ENCODE data around the gene GRB10.

Gene GRB10

GRCh38 chr7:50687575-50688225 lies 95.0 kb downstream of the GRB10 start:
- no peak for TF ChIP-seq CTCF (IDR thresholded peaks at IDR 0.05)
- H3K27me3 Mint-ChIP-seq (ENCODE audit: low read depth, poor library complexity), result no peaks in the 10 kb centered on the region
- H3K4me1 Mint-ChIP-seq, result peaks cover 7% of the 10 kb centered on the region
- no peak overlapping the region for H3K4me3 Mint-ChIP-seq
- H3K9me3 Mint-ChIP-seq, result no peaks in the 10 kb centered on the region
- DNase-seq, result no peak
- peak overlapping the region; percentile 37 for H3K27ac Mint-ChIP-seq
- peaks cover 21% of the 10 kb centered on the region for H3K36me3 Mint-ChIP-seq (ENCODE audit: low read depth)

GRCh38 chr7:50687096-50687495 lies 95.6 kb downstream of the GRB10 start:
- no peak overlapping the region for H3K27ac Mint-ChIP-seq
- peaks cover 7% of the 10 kb centered on the region for H3K4me1 Mint-ChIP-seq
- no peaks in the 10 kb centered on the region for H3K27me3 Mint-ChIP-seq (ENCODE audit: low read depth, poor library complexity)

GRCh38 chr7:50685135-50686065 lies 97.3 kb downstream of the GRB10 start:
- H3K27ac Mint-ChIP-seq, result no peak overlapping the region
- no peak for TF ChIP-seq CTCF (IDR thresholded peaks at IDR 0.05)
- DNase-seq, result no peak
- no peaks in the 10 kb centered on the region for H3K27me3 Mint-ChIP-seq (ENCODE audit: low read depth, poor library complexity)
- H3K36me3 Mint-ChIP-seq (ENCODE audit: low read depth), result peaks cover 21% of the 10 kb centered on the region
- no peaks in the 10 kb centered on the region for H3K9me3 Mint-ChIP-seq
- H3K4me3 Mint-ChIP-seq, result no peak overlapping the region
- H3K4me1 Mint-ChIP-seq, result peaks cover 7% of the 10 kb centered on the region

More at GRCh38 chr7:50687096-50687495, 95.6 kb downstream of the GRB10 start:
- no peak for TF ChIP-seq CTCF (IDR thresholded peaks at IDR 0.05)
- Mint-ChIP-seq H3K9me3 (no peaks in the 10 kb centered on the region), H3K4me3 (no peak overlapping the region), H3K36me3 (ENCODE audit: low read depth) (peaks cover 21% of the 10 kb centered on the region)
- DNase-seq, result no peak

- DNase-seq, result no peak
- no peaks in the 10 kb centered on the region for H3K9me3 Mint-ChIP-seq
- peaks cover 21% of the 10 kb centered on the region for H3K36me3 Mint-ChIP-seq (ENCODE audit: low read depth)
- TF ChIP-seq CTCF (IDR thresholded peaks at IDR 0.05), result no peak
- H3K4me3 Mint-ChIP-seq, result no peak overlapping the region
- H3K27me3 Mint-ChIP-seq (ENCODE audit: low read depth, poor library complexity), result no peaks in the 10 kb centered on the region
- no peak overlapping the region for H3K27ac Mint-ChIP-seq
- peaks cover 7% of the 10 kb centered on the region for H3K4me1 Mint-ChIP-seq
Measured at GRCh38 chr7:50684713-50685075, 98.0 kb downstream of the GRB10 start.

- Mint-ChIP-seq H3K4me3 (no peak overlapping the region), H3K27me3 (ENCODE audit: low read depth, poor library complexity) (no peaks in the 10 kb centered on the region), H3K9me3 (no peaks in the 10 kb centered on the region), H3K36me3 (ENCODE audit: low read depth) (peaks cover 21% of the 10 kb centered on the region), H3K4me1 (peaks cover 7% of the 10 kb centered on the region), H3K27ac (no peak overlapping the region)
- DNase-seq, result no peak
- no peak for TF ChIP-seq CTCF (IDR thresholded peaks at IDR 0.05)
Measured at GRCh38 chr7:50684011-50684712, 98.5 kb downstream of the GRB10 start.

All from nephron progenitor cell (in vitro differentiated cells).